Astrocyte (in vitro differentiated cells and primary cell): ENCODE data around the gene FGF12.

Source experiments
- EZH2 ChIP-seq: IDR thresholded peaks from 2 replicates; pipeline ENCODE4 v1.6.1; 2012; ENCODE audit warnings: mild to moderate bottlenecking, low read length, inconsistent platforms; ENCODE audit not compliant: insufficient read depth
- TF ChIP-seq, protein P1 (sequence below): IDR thresholded peaks from 2 replicates; pipeline ENCODE4 v1.5.1; 2011; ENCODE audit warnings: low read depth, mild to moderate bottlenecking, inconsistent platforms, low read length, moderate library complexity; ENCODE audit not compliant: insufficient read depth

DNA sequence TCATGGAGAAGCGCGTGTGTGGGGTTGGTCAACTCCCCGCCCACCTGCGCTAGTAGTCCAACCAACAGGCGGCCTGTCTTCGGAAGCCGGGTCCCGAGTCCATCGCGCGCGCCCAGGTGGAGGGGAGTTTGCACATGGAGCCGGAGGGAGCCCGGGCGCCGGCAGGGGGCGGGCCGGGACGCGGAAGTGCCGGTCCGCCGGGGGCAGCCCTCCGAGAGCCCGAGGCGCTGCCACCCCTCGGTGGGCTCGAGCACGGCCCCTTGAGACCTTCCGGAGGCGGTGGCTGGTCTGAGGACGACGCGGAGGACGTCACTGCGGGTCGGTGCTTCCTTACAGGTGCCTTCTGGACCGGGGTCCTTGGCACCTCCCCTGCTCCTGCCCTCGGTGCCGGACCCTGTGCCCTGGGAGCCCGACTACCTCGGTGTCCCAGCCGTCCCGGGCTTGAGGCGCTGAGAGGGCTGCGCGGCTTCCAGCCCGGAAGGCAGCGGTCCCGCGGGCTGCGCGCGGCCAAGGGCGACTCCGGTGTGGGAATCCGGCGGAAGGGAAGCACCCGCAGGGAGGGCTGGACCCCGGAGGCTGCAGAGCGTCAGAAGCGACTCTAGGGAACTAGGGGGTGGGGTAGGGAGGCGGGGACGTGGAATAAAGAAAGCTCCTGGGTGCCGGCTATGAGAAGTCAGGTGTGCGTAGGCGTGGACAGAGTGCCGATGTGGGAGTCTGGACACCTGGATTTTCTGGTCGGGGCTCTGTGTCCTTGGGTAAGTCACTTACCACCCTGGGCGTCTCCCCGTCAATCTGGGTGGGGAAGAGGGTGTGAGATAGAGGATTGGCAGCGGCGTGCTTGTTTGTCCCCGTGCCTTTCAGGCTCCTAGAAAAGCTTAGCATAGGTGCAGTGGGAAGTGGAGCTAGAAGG lies 212.3 kb downstream of the FGF12 start:
- TF ChIP-seq, protein P1, sequence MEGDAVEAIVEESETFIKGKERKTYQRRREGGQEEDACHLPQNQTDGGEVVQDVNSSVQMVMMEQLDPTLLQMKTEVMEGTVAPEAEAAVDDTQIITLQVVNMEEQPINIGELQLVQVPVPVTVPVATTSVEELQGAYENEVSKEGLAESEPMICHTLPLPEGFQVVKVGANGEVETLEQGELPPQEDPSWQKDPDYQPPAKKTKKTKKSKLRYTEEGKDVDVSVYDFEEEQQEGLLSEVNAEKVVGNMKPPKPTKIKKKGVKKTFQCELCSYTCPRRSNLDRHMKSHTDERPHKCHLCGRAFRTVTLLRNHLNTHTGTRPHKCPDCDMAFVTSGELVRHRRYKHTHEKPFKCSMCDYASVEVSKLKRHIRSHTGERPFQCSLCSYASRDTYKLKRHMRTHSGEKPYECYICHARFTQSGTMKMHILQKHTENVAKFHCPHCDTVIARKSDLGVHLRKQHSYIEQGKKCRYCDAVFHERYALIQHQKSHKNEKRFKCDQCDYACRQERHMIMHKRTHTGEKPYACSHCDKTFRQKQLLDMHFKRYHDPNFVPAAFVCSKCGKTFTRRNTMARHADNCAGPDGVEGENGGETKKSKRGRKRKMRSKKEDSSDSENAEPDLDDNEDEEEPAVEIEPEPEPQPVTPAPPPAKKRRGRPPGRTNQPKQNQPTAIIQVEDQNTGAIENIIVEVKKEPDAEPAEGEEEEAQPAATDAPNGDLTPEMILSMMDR: no peak
- TF ChIP-seq EZH2: no peak
